Stimulated activated CD8-positive, alpha-beta memory T cell treated with anti-CD3 and anti-CD28 coated beads, Interleukin-4, amount 100 ng/mL, for 4 hours (primary cell): ENCODE results near the gene GATA5.

Source experiments
- DNase-seq, 2 donors: peaks; one replicate each; pipeline ENCODE4 v3.0.0-alpha.2; 2020; ENCODE audit warnings: low read depth in 2 of 2, low spot score in 1 of 2

The GATA5 gene

DNA sequence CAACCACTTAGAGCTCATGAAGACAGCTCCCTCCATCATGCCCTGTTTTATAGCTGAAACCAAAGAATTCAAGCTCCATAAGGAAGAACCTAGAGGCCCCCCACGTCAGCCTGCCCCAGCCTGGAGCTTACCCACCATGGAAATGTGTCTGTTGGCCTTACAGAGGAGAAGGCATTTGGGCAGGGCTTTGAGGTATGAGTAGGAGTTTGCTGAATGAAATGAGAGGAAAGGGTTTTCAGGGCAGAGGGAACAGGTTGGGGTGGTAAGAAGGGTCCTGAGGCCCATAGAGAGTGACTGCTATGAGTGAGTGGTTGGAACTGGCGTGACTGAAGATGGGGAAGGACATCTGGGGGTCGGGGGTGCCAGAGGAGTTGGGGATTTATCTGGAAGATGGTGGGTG lies 12.7 kb upstream of the GATA5 start:
- no peak for DNase-seq

- no peak for DNase-seq
These were observed 12.0 kb upstream of the GATA5 start for GRCh38 chr20:62487561-62488354.

DNA sequence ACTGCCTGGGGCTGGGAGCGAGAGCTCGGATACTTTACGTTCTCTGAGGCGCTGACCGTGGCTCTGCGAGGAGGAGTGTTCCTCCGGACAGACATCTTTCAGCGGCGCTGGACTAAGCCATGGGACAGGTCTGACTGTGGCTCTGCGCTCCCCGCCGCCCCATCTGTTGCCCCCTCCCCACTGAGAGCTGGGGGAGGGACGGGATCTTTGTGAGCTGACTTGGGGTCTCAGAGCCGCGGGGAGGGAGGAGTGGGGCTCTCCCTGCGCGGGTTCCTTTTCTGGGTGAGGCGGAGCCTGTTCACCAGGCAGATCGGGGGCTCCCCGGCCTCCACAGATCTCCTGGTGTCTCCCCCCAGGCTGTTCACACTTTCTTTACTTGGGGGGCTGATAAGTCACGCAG lies 11.3 kb upstream of the GATA5 start:
- DNase-seq: no peak

DNA sequence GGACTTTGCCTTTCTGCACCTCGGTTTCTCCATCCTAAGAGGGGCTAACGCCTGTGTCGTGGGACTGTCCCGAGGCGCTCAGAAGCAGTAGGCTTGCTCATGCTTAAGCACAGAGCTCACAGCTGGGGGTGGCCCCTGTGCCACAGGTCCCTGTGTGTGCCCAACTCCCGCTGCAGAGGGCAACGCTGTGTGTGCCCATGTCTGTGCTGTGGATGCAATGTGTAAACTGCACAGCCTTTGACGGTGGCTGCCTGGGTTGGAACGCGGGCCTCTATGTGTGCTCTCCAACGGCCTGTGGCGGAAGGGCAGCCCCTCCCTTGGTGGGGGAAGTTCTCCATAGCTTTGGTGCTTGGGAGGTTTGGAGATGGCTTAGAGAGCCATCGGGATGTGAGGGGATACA lies 10.7 kb upstream of the GATA5 start:
- no peak for DNase-seq

- DNase-seq: no peak
These were observed 9.9 kb upstream of the GATA5 start for GRCh38 chr20:62485701-62486089.

DNA sequence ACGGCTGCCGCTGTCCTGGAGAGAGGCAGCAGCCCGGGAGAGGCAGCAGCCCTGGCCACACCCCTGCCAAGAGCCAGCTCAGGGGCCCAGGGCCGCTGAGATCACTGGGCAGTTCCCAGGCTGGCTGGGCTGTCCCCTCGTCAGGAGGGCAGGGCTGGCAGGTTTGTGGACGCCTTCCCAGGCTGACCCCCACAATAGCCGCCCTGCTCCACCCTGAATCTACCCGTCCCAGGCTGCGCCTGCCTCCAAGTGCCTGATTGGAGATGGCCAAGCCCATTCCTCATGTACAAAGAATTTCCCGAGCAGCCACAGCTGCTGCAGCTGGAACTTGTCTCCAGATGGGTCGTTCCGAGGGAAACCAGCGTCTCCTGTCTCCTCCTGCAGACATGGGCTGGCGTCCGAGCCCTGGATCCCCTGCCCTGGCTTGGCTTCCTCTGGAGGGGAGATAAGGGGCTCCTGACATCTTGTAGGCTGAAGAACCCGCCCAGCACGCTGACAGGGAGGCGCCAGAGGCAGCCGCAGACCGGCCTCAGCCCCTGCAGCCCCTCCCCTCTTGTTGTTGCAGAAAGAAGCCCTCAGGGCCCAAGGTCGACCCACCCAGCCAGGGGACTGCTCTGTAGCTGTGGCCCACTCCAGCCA lies 9.4 kb upstream of the GATA5 start:
- no peak for DNase-seq

DNA sequence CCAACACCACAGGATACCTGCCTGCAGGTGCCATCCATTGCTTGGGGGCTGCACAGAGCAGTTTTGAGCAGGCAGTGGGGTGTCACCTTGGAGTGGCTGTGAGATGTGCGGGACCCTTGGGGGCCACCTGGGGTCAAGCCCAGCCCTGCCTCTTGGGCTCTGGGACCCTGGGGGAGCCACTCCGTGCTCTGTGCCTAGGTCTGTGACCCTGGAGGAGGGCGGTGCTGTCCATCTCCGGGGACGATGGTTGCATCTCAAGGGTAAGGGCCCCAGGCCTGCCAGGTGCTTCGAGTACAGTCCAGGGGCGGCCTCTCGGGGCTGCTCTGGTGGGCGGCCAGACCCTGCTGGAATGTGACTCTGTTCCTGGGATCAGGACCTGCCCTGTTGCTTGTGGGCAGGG lies 8.7 kb upstream of the GATA5 start:
- DNase-seq: no peak

DNA sequence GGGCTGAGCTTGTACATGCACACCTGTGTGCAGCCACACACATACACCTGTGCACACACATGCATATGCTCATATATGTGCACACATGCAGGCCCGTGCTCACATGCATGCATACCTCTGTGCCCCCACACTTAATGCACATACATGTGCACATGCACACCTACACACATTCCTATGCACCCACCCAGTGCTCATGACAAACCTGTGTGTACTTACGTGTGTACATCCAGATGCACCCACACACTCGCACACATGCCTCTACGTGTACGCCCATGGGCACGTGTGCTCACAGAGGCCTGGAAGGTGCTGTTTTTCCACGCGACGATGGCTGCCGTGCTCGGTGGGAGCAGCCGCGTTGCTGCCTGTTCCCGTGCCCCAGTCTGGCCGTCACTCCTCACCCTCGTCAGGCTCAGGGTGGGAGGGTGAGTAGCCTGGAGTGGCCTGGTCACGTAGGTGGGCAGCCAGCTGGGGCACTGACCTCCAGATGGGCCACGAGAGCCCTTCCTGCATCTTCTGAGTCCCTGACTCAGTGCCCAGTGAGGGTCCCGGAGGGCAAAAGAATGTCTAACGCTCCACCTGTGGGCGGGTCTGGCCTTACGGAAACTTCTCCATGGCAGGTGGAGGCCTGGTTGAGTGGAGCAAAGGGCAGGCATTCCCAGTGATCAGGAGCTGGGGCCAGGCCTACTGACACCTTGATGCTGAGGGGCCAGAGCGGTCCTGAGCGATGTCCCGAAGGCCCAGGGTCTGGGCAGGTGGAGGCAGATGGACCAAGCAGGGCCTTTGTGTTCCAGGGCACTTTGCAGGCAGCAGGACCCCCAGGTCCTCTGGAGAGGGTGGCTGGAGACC lies 8.0 kb upstream of the GATA5 start:
- no peak for DNase-seq

DNA sequence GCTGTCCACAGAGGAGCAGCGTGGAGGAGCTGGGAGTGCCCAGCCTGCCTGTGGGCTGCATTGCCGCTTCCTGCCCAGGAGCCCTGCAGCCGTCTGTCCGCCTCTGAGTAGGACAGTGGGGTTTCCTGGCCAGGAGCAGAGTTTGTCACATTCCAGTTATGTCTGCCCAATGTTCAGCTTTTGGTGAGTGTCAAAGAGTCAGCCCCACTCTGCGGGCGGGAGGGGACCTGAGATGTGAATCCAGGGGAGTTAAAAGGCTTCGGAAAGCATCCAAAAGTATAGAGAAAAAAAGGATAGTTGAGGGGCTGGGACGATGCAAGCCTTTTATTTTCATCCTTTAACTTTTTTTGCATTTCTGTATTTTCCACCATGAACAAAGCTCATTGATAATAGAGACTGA lies 7.2 kb upstream of the GATA5 start:
- no peak for DNase-seq

DNA sequence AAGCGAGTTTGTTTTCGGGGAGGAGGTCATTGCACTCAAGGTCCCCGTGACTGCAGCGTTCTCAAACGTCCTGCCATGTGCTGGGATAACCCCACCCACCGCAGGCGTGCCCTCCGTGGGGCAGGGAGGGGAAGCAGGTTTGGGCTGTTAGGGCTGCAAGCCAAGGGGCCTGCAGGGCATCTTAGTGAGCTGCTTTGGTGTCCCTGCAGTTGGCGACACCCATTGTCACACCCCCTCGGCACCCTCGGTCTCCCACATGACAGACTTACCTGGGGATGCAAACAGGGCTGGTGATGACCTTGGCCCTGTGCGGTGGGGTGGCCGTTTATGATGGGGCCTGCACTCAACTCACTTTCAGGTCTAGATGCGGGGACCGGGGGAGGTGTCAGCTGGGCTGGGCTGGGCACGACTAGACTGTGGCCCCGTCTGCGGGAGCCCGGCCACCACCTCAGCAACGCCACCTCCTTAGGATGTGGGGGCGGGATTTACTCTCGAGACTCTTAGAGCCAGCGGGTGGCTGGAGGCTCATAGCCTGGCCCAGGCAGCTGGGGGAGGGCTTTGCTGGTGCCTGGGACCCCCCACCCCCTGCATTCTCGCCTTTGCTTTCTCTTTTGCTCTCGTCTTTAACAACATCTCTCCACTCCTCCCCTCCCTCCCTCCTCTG lies 6.5 kb upstream of the GATA5 start:
- no peak for DNase-seq

DNA sequence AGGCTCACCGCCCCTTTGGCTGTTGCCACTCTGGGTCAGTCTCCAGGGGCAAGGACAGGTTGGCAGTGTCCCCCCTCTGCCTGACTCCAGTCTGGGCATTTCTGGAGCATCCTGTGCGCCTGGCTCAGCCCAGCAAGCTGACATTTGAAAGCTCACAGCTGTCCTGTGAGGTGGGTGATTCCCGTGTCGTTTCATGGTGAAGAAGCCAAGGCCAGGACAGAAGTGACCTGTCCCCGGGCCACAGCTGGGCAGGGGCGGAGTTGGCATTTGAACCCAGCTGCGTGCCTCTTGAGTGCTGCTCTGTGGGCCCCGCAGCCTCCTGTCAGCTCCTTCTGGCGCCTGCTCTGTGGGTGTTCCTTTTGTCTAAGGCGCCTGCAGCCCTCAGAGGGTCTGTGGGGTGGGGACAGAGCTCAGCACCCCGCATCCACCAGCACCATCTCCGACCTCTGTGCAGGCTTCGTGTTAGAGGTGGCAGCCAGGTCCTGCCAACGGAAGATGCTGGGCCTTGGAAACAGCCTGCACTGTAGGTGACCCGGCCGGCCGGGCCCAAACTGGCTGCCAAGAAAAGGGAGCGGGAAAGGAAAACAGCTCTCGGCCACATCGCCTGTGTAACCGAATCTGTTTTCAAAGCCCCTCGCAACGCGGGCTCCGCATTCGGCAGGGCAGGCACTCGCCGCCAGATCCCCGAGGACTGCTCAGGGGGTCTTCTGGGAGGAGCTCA lies 5.8 kb upstream of the GATA5 start:
- DNase-seq: no peak

GRCh38 chr20:62480318-62480717 lies 4.5 kb upstream of the GATA5 start:
- DNase-seq: no peak

- no peak for DNase-seq
These were observed 3.9 kb upstream of the GATA5 start for GRCh38 chr20:62479656-62480055.

GRCh38 chr20:62479156-62479555 lies 3.4 kb upstream of the GATA5 start:
- no peak for DNase-seq

GRCh38 chr20:62477669-62478455 lies 2.1 kb upstream of the GATA5 start:
- DNase-seq: no peak

- DNase-seq: no peak
These were observed 452 bp upstream of the GATA5 start for GRCh38 chr20:62476056-62476838.

GRCh38 chr20:62475027-62475771 lies 596 bp downstream of the GATA5 start:
- no peak for DNase-seq

GRCh38 chr20:62474604-62475026 lies 1.2 kb downstream of the GATA5 start:
- no peak for DNase-seq
